GM23248 (cell line): Measurements from ENCODE around the gene CLCN1.

Source experiments
- EZH2 ChIP-seq: fragments of 200-600 bp; sonication (generic); IDR thresholded peaks from 2 replicates; pipeline ENCODE4 v1.6.1; 2018; ENCODE audit warnings: antibody characterized with exemption, mild to moderate bottlenecking; ENCODE audit not compliant: insufficient read depth, poor library complexity, severe bottlenecking
- EZH2phosphoT487 ChIP-seq: fragments of 200-600 bp; sonication (generic); IDR thresholded peaks from 2 replicates; pipeline ENCODE4 v1.6.1; 2018; ENCODE audit warnings: antibody characterized with exemption, moderate library complexity, mild to moderate bottlenecking, low read depth; ENCODE audit not compliant: insufficient read depth

DNA sequence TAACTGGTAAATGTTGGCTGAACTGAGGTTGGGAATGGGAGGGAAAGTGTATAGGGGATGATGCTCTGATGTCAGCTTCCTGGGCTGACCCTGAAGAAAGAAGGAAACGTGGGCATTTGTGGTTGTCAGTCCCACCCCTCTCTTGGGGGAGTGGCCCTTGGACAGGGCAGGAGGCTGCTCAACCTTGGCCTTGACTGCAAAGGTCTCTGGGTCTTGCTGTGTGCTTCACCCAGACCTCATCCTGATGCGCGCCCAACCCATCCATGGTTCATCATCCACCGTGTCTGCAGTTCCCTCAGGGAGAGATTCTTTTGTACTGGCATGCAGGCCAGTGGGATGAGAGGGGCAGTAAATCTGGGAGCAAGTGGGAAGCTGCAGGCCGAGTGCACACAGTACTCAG, 60.5 kb downstream of the CLCN1 start:
- TF ChIP-seq EZH2 (no peak), EZH2phosphoT487 (no peak)
